GM10248 (cell line): ENCODE measurements around the gene S100A1.
"Not testable (repeated sequence)": the region's sequence is repeated elsewhere in the genome, so short reads cannot be mapped to it uniquely, and the experiment has no call there.

Experiments used
- CTCF ChIA-PET: fragments of 300-600 bp; sonication (Branson Sonifier 250); formaldehyde crosslinking; extraction: SDS; loops from one replicate; lab custom pipeline; 2021; ENCODE audit warnings: antibody characterized with exemption; lab: Yijun Ruan, JAX
- POLR2A ChIA-PET: fragments of 350-650 bp; sonication (Branson Sonifier 250); formaldehyde crosslinking; extraction: SDS; loops from one replicate; lab custom pipeline; 2020; ENCODE audit warnings: antibody characterized with exemption; lab: Yijun Ruan, JAX
- DNase-seq: peaks from one replicate; pipeline ENCODE4 v3.0.0; 2012; ENCODE audit errors: extremely low spot score
- TF ChIP-seq, protein P1 (sequence below): IDR thresholded peaks from 2 replicates; pipeline ENCODE4 v1.5.1; 2012; ENCODE audit warnings: mild to moderate bottlenecking, low read depth; ENCODE audit errors: extremely low read depth, missing control alignments, control extremely low read depth

Gene S100A1

DNA sequence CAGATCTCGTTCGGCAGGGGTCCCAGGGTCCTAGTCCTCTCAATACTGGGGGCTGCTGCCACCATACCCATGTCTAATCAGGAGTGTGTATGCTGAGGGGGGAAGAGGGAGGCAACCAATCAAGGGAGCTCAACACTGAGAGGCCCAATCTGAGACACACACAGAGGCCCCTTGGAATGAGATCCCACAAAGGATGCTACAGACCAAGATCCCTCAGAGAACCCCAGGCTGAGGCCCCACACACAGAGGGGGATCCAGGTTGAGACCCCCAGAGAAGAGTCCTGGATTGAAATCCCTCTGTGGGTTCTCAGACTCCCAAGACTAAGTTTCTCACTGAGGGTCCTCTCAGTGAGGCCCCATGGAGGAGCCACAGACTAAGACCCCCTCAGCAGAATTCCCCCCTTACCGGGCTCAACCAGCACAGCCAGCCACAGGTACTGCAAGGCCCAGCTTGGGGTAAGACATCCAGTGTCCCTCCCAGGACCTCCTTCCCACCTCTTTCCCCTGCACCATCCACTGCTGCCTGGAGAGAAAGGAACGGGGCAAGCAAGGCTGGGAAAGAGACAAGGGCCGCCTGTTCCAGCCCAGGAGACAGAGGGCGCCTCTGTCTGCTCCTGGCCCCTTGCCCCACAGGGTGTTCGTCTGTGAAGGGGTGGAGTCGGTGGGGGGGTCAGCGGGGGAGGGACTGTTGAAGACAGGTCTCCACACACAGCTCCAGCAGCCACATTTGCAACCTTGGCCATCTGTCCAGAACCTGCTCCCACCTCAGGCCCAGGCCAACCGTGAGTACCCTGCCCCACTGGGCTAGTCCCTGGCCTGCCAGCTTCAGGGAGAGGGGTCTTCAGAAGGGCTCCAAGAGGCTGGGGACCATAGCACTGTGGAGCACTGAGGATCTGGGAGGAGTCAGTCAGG is at the start of gene S100A1:
Gene S100A1, plus strand, starts transcription at position 720 of the 912 bp plus-strand sequence. CDS start 2,088 bp downstream, outside the sequence.
- CTCF ChIA-PET = interaction anchor here (0.7 to 6.6 kb wide), 25 partner anchors 9 to 272 kb away, joined by 3 to 105 read pairs (median 4); partner anchors contain the start of genes S100A14, S100A16, S100A5 and S100A6
- TF ChIP-seq, protein P1, sequence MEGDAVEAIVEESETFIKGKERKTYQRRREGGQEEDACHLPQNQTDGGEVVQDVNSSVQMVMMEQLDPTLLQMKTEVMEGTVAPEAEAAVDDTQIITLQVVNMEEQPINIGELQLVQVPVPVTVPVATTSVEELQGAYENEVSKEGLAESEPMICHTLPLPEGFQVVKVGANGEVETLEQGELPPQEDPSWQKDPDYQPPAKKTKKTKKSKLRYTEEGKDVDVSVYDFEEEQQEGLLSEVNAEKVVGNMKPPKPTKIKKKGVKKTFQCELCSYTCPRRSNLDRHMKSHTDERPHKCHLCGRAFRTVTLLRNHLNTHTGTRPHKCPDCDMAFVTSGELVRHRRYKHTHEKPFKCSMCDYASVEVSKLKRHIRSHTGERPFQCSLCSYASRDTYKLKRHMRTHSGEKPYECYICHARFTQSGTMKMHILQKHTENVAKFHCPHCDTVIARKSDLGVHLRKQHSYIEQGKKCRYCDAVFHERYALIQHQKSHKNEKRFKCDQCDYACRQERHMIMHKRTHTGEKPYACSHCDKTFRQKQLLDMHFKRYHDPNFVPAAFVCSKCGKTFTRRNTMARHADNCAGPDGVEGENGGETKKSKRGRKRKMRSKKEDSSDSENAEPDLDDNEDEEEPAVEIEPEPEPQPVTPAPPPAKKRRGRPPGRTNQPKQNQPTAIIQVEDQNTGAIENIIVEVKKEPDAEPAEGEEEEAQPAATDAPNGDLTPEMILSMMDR = no peak
- no peak for DNase-seq
- POLR2A ChIA-PET = interaction anchor here (1.1 to 1.7 kb wide), 2 partner anchors 10 to 56 kb away, joined by 3 to 6 read pairs; no protein-coding TSS in a partner anchor

DNA sequence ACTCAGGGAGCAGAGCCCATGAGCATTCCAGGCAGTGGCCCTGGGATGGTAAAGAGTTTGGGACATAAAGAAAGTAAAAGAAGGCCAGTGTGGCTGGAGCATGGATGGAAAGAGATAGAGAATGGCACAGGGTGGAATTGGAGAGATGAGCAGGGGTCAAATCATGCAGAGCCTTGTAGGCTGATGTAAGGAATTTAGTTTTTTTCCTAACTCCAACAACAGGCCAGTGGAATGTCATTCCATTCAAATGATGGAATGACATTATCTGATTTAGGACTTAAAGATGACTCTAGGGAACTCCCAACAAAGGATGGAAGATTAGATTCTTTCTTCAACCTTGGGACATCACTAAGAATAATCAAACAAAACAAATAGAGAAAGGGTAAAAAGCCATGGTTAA is 49.7 kb upstream of the S100A1 start:
- ChIA-PET CTCF (interaction anchor here (1.4 to 3.9 kb wide), 5 partner anchors 10 to 68 kb away, joined by 8 to 22 read pairs (median 9); partner anchors contain the start of genes S100A1 and S100A13), POLR2A (no interaction called here)
- TF ChIP-seq, protein P1 = no peak
- no peak for DNase-seq

DNA sequence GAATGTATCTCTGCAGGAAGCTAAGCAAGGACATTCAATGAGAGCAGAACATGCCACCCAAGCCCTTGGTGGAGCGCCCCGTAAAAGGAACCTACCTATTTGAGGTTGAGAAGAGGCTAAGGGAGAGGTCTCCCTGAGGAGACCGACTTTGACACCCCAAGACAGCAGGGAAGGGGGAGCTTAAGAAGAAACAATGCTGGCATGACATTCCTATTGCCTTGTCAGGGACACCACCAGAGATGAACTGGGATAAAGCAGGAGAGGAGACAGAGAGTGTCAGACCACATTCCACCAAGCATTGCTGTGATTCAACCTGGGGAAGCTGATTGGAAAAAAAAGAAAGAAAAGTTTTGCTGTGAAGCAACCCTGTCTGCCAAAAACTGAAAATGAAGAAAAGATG is 49.3 kb upstream of the S100A1 start:
- CTCF ChIA-PET = interaction anchor here (1.4 to 3.9 kb wide), 4 partner anchors 10 to 49 kb away, joined by 8 to 22 read pairs (median 12); partner anchors contain the start of genes S100A1 and S100A13
- DNase-seq = no peak
- TF ChIP-seq, protein P1 = no peak
- POLR2A ChIA-PET = no interaction called here

DNA sequence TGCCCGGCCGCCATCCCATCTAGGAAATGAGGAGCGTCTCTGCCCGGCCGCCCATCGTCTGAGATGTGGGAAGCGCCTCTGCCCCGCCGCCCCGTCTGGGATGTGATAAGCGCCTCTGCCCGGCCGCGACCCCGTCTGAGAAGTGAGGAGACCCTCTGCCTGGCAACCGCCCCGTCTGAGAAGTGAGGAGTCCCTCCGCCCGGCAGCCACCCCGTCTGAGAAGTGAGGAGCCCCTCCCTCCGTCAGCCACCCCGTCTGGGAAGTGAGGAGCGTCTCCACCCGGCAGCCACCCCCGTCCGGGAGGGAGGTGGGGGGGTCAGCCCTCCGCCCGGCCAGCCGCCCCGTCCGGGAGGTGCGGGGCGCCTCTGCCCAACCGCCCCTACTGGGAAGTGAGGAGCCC is 45.4 kb upstream of the S100A1 start:
- CTCF ChIA-PET = interaction anchor here (1.6 kb wide), 1 partner anchor 9 kb away, joined by 4 read pairs; no protein-coding TSS in a partner anchor
- DNase-seq, POLR2A ChIA-PET: not testable (repeated sequence)

DNA sequence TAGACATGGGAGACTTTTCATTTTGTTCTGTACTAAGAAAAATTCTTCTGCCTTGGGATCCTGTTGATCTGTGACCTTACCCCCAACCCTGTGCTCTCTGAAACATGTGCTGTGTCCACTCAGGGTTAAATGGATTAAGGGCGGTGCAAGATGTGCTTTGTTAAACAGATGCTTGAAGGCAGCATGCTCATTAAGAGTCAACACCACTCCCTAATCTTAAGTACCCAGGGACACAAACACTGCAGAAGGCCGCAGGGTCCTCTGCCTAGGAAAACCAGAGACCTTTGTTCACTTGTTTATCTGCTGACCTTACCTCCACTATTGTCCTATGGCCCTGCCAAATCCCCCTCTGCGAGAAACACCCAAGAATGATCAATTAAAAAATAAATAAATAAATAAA is 44.7 kb upstream of the S100A1 start:
- CTCF ChIA-PET = interaction anchor here (1.2 kb wide), 1 partner anchor 73 kb away, joined by 4 read pairs; no protein-coding TSS in a partner anchor
- DNase-seq, POLR2A ChIA-PET: not testable (repeated sequence)

DNA sequence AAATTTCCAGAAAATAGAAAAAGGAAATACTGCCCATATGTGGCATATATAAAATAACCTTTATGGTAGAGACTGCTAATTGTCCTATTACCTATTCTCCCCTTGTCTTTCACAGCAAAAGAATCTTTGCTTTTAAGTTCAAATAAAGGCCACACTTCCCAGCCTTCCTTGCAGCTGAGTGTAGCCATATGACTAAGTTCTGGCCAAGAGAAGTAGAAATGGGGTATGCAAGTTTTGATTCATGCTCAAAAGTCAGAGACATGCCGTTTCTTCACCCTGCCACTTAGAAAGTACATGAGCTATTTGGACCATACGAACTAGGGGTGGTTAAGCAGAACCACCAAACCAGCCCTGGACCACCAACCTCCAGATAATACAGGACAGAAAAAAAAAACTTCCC is 44.3 kb upstream of the S100A1 start:
- ChIA-PET CTCF (interaction anchor here (1.2 to 1.7 kb wide), 2 partner anchors 12 to 73 kb away, joined by 4 to 10 read pairs; no protein-coding TSS in a partner anchor), POLR2A (interaction anchor here (1.2 kb wide), 1 partner anchor 15 kb away, joined by 3 read pairs; no protein-coding TSS in a partner anchor)
- TF ChIP-seq, protein P1 = no peak
- DNase-seq = no peak

DNA sequence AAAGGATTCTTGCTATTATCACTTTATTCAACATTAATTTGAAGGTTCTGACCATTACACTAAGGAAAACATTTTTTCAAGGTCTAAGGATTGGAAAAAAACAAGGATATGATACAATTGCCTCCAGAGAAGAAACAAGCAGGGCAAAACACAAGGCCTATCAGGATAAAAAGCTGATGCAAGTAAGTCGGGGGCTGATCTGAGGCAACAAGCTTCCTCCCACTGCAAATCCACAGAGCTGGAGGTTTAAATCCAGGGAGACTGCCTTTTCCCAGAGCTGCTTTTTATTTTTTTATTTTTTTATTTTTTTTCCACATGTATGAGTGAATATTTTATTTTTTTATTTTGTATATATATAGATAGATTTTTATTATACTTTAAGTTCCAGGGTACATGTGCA is 43.2 kb upstream of the S100A1 start:
- TF ChIP-seq, protein P1 = no peak
- DNase-seq = no peak
- CTCF ChIA-PET = interaction anchor here (1.1 to 1.7 kb wide), 2 partner anchors 13 to 33 kb away, joined by 3 to 10 read pairs; no protein-coding TSS in a partner anchor
- POLR2A ChIA-PET = interaction anchor here (1.2 kb wide), 1 partner anchor 14 kb away, joined by 3 read pairs; no protein-coding TSS in a partner anchor
